Liver (tissue), 10 donors: ENCODE measurements around the gene CR1L. TPM values are rescaled to one million over a fixed set of nuclear protein-coding genes. Genes with fewer than 3 reads are reported as not detected.
"Not testable (repeated sequence)": the region's sequence is repeated elsewhere in the genome, so short reads cannot be mapped to it uniquely, and the experiment has no call there.

Experiments used
- DNase-seq: peaks from one replicate; pipeline ENCODE4 v3.0.0-alpha.2; 2017; ENCODE audit warnings: low spot score
- H3K27ac ChIP-seq, 2 donors: one replicate each; pipeline ENCODE4 v1.7.0; 2013; ENCODE audit warnings: inconsistent platforms in 2 of 2, low read length in 2 of 2, control low read depth in 1 of 2, low read depth in 1 of 2, mild to moderate bottlenecking in 1 of 2
- H3K27me3 ChIP-seq, 4 donors: one replicate each; pipeline versions ENCODE4 v1.6.1 to v1.7.0; 2013; ENCODE audit warnings: low read length in 3 of 4, inconsistent platforms in 1 of 4, mild to moderate bottlenecking in 1 of 4, moderate library complexity in 1 of 4; ENCODE audit not compliant: control insufficient read depth in 4 of 4, insufficient read depth in 4 of 4
- H3K36me3 ChIP-seq, 4 donors: one replicate each; pipeline versions ENCODE4 v1.6.1 to v1.7.0; 2013; ENCODE audit warnings: low read length in 3 of 4, mild to moderate bottlenecking in 3 of 4, low read depth in 1 of 4, moderate library complexity in 1 of 4; ENCODE audit not compliant: control insufficient read depth in 4 of 4, insufficient read depth in 3 of 4
- H3K4me1 ChIP-seq, 4 donors: one replicate each; pipeline versions ENCODE4 v1.6.1 to v1.7.0; 2013; ENCODE audit warnings: low read length in 3 of 4, mild to moderate bottlenecking in 3 of 4, moderate library complexity in 1 of 4; ENCODE audit not compliant: control insufficient read depth in 4 of 4, insufficient read depth in 4 of 4
- H3K4me3 ChIP-seq, 3 donors: one replicate each; pipeline versions ENCODE4 v1.6.1 to v1.7.0; 2013; ENCODE audit warnings: low read length in 3 of 3, control low read depth in 1 of 3, low read depth in 1 of 3, mild to moderate bottlenecking in 1 of 3
- H3K9ac ChIP-seq, 2 donors: one replicate each; pipeline ENCODE4 v1.7.0; 2013; ENCODE audit warnings: low read length in 2 of 2, mild to moderate bottlenecking in 2 of 2, moderate library complexity in 2 of 2, control low read depth in 1 of 2, low read depth in 1 of 2
- H3K9me3 ChIP-seq, 4 donors: one replicate each; pipeline versions ENCODE4 v1.6.1 to v1.7.0; 2013; ENCODE audit warnings: low read length in 3 of 4; ENCODE audit not compliant: control insufficient read depth in 4 of 4
- CTCF ChIP-seq: fragments of 150-350 bp; IDR thresholded peaks from 2 replicates; pipeline ENCODE4 v1.5.1; 2017; ENCODE audit warnings: improper control_type of control experiment, low read depth, low read length; ENCODE audit not compliant: missing input control
- FOXA1 ChIP-seq: IDR thresholded peaks from 2 replicates; pipeline ENCODE4 v1.6.1; 2016; ENCODE audit warnings: antibody characterized with exemption
- FOXA2 ChIP-seq: IDR thresholded peaks from 2 replicates; pipeline ENCODE4 v1.6.1; 2016; ENCODE audit warnings: antibody characterized with exemption
- HNF4A ChIP-seq, 2 donors: conservative IDR thresholded peaks; 2 replicates each; pipeline ENCODE4 v1.6.1; 2016; ENCODE audit warnings: antibody characterized with exemption in 2 of 2, mild to moderate bottlenecking in 2 of 2
- HNF4G ChIP-seq: IDR thresholded peaks from 2 replicates; pipeline ENCODE4 v1.6.1; 2016; ENCODE audit warnings: antibody characterized with exemption
- JUND ChIP-seq, 2 donors: IDR thresholded peaks; 2 replicates each; pipeline ENCODE4 v1.6.1; 2016; ENCODE audit warnings: antibody characterized with exemption in 2 of 2
- NR2F2 ChIP-seq: IDR thresholded peaks from 2 replicates; pipeline ENCODE4 v1.6.1; 2016; ENCODE audit warnings: antibody characterized with exemption
- RAD21 ChIP-seq, 2 donors: IDR thresholded peaks; 2 replicates each; pipeline ENCODE4 v1.6.1; 2016; ENCODE audit warnings: antibody characterized with exemption in 2 of 2, mild to moderate bottlenecking in 2 of 2
- RXRA ChIP-seq, 2 donors: IDR thresholded peaks; 2 replicates each; pipeline ENCODE4 v1.6.1; 2017 to 2018; ENCODE audit warnings: antibody characterized with exemption in 2 of 2, mild to moderate bottlenecking in 1 of 2
- TAF1 ChIP-seq: conservative IDR thresholded peaks from 2 replicates; pipeline ENCODE4 v1.6.1; 2016; ENCODE audit warnings: antibody characterized with exemption, mild to moderate bottlenecking
- YY1 ChIP-seq: IDR thresholded peaks from 2 replicates; pipeline ENCODE4 v1.6.1; 2016; ENCODE audit warnings: antibody characterized with exemption, mild to moderate bottlenecking
- WGBS: extraction: QIAGEN DNeasy Blood & Tissue Kit; methylation state at CpG from one replicate; pipeline ENCODE4 v1.1.7; 2013; 5-methylcytosine and 5-hydroxymethylcytosine counted together
- polyA plus RNA-seq, 2 donors: library from polyadenylated mRNA; stranded (reverse) in 1 of 2; unstranded in 1 of 2; fragments of 200-250 nt in 1 of 2; fragments of >200 nt in 1 of 2; fragmentation: Nextera tagmentation in 1 of 2; extraction: Ambion mirVana in 1 of 2; gene quantifications; one replicate each; pipeline versions ENCODE4 v1.2.1 to v1.2.3, GENCODE V29; 2013 to 2015
- small RNA-seq: library from RNA; depleted of rRNA; stranded (forward); fragments of <200 nt; gene quantifications from one replicate; pipeline ENCODE3, GENCODE V24; 2014
- total RNA-seq, 2 donors: library from RNA; depleted of rRNA; stranded (reverse); fragments of >200 nt; gene quantifications; one replicate each; pipeline ENCODE4 v1.2.3, GENCODE V29; 2014
- TF ChIP-seq, protein P1 (sequence below): IDR thresholded peaks from 2 replicates; pipeline ENCODE4 v1.6.1; 2016; ENCODE audit warnings: antibody characterized with exemption
- TF ChIP-seq, protein P2 (sequence below): IDR thresholded peaks from 2 replicates; pipeline ENCODE4 v1.6.1; 2016; ENCODE audit warnings: antibody characterized with exemption, mild to moderate bottlenecking
- donor health status: healthy.
- donor health status: healthy.
- donor health status: healthy.
- donor health status: healthy.
- donor health status: healthy.

CR1L gene
- total and polyA plus RNA-seq, 4 donors: 0.18 to 30.9 (median 0.42) TPM

DNA sequence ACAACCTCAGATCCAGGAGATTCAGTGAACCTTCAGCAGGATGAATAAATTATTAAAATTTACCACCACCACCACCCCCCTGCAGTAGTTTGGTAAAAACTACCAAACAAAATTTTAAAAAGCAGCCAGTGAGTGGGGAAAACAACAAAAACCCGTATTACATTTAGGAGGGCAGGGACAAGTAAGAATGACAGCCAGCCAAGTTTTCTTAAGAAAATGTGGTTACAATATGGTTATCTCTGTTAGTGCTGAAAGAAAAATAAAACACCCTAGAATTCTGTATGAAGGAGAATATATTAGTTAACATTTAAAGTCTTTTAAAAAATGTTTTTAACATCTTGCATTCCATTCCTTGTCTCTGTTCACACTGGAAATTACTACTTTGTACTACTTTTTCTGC lies 121.6 kb downstream of the CR1L start:
- Histone ChIP-seq H3K9me3 (no peaks in the 10 kb centered on the region), H3K27ac (no peak overlapping the region), H3K36me3 (peaks cover 7 to 44% (median 34%) of the 10 kb centered on the region in 4 donors), H3K27me3 (no peaks in the 10 kb centered on the region), H3K4me3 (no peak overlapping the region), H3K4me1 (no peaks in the 10 kb centered on the region), H3K9ac (no peak overlapping the region)
- DNase-seq: no peak
- WGBS: 92% methylated on average over 1 of the region's 1 CpG
- TF ChIP-seq HNF4A (conservative IDR thresholded peaks at IDR 0.05) (no peak), RXRA (IDR thresholded peaks at IDR 0.05) (no peak), JUND (IDR thresholded peaks at IDR 0.05) (no peak), CTCF (no peak), TAF1 (no peak), HNF4G (no peak), RAD21 (IDR thresholded peaks at IDR 0.05) (no peak), FOXA1 (no peak), YY1 (no peak), FOXA2 (no peak), NR2F2 (no peak)
- TF ChIP-seq, protein P1, sequence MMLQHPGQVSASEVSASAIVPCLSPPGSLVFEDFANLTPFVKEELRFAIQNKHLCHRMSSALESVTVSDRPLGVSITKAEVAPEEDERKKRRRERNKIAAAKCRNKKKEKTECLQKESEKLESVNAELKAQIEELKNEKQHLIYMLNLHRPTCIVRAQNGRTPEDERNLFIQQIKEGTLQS: no peak
- TF ChIP-seq, protein P2, sequence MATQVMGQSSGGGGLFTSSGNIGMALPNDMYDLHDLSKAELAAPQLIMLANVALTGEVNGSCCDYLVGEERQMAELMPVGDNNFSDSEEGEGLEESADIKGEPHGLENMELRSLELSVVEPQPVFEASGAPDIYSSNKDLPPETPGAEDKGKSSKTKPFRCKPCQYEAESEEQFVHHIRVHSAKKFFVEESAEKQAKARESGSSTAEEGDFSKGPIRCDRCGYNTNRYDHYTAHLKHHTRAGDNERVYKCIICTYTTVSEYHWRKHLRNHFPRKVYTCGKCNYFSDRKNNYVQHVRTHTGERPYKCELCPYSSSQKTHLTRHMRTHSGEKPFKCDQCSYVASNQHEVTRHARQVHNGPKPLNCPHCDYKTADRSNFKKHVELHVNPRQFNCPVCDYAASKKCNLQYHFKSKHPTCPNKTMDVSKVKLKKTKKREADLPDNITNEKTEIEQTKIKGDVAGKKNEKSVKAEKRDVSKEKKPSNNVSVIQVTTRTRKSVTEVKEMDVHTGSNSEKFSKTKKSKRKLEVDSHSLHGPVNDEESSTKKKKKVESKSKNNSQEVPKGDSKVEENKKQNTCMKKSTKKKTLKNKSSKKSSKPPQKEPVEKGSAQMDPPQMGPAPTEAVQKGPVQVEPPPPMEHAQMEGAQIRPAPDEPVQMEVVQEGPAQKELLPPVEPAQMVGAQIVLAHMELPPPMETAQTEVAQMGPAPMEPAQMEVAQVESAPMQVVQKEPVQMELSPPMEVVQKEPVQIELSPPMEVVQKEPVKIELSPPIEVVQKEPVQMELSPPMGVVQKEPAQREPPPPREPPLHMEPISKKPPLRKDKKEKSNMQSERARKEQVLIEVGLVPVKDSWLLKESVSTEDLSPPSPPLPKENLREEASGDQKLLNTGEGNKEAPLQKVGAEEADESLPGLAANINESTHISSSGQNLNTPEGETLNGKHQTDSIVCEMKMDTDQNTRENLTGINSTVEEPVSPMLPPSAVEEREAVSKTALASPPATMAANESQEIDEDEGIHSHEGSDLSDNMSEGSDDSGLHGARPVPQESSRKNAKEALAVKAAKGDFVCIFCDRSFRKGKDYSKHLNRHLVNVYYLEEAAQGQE: no peak

GRCh38 chr1:207770514-207770913 lies 125.6 kb downstream of the CR1L start:
- H3K4me1 ChIP-seq, DNase-seq, H3K9ac ChIP-seq, H3K27me3 ChIP-seq, H3K9me3 ChIP-seq, H3K27ac ChIP-seq, H3K4me3 ChIP-seq: not testable (repeated sequence)
- WGBS: 94% methylated on average over 3 of the region's 4 CpGs
- peaks cover under 1 to 19% (median 9%) of the 10 kb centered on the region in 4 donors for H3K36me3 ChIP-seq

Small RNA genes lying within 50 kb of the gene (small RNA-seq; reads per million reads assigned to genes)
- gene RNA5SP534: not detected

Other genes starting within 250 kb of the CR1L start
- under 1 TPM in 1 of 2 donors, not detected in 1; 0.14 TPM for gene CR2, start 190.8 kb upstream of the CR1L start, total RNA-seq
- gene CR2, start 190.8 kb upstream of the CR1L start, polyA plus RNA-seq: under 1 TPM; 0.05 to 0.36 TPM
- gene CR1, start 149.0 kb upstream of the CR1L start, total RNA-seq: 10 to 100 TPM; 12.0 to 16.7 TPM
- 1 to 10 TPM in 1 of 2 donors, under 1 TPM in 1; 0.78 to 2.8 TPM for gene CR1, start 149.0 kb upstream of the CR1L start, polyA plus RNA-seq
- gene CD46, start 106.9 kb downstream of the CR1L start, total RNA-seq: 100 to 1,000 TPM; 118 to 123 TPM
- gene CD46, start 106.9 kb downstream of the CR1L start, polyA plus RNA-seq: 100 to 1,000 TPM in 1 of 2 donors, 10 to 100 TPM in 1; 71.3 to 177 TPM